Measurements from ENCODE around the gene TMEM150C.

TMEM150C gene

GRCh38 chr4:82469791-82470345 lies 91.9 kb downstream of the TMEM150C start:
- DNase-seq: no peak

GRCh38 chr4:82467471-82467870 lies 94.3 kb downstream of the TMEM150C start:
- no peak for DNase-seq

GRCh38 chr4:82463221-82463620 lies 98.6 kb downstream of the TMEM150C start:
- DNase-seq: no peak

GRCh38 chr4:82462415-82462831 lies 99.4 kb downstream of the TMEM150C start:
- DNase-seq: peak; percentile 81 to 85

- no peak for DNase-seq
Measured at GRCh38 chr4:82461710-82462109, 100.1 kb downstream of the TMEM150C start.

GRCh38 chr4:82458729-82459128 lies 103.1 kb downstream of the TMEM150C start:
- no peak for DNase-seq

GRCh38 chr4:82457266-82457665 lies 104.5 kb downstream of the TMEM150C start:
- no peak for DNase-seq

GRCh38 chr4:82452026-82452425 lies 109.8 kb downstream of the TMEM150C start:
- no peak for DNase-seq

- no peak for DNase-seq
Measured at GRCh38 chr4:82450966-82451755, 110.6 kb downstream of the TMEM150C start.

GRCh38 chr4:82447886-82448285 lies 113.9 kb downstream of the TMEM150C start:
- no peak for DNase-seq

GRCh38 chr4:82439088-82439487 lies 122.7 kb downstream of the TMEM150C start:
- DNase-seq: no peak

GRCh38 chr4:82437285-82438005 lies 124.3 kb downstream of the TMEM150C start:
- no peak for DNase-seq

GRCh38 chr4:82436780-82437179 lies 125.0 kb downstream of the TMEM150C start:
- DNase-seq: no peak

GRCh38 chr4:82436130-82436529 lies 125.7 kb downstream of the TMEM150C start:
- DNase-seq: no peak

- DNase-seq: no peak
Measured at GRCh38 chr4:82434949-82435348, 126.8 kb downstream of the TMEM150C start.

- no peak for DNase-seq
Measured at GRCh38 chr4:82433791-82434190, 128.0 kb downstream of the TMEM150C start.

Measured in CD4-positive, alpha-beta T cell treated with Interleukin-1 beta for 1 hour (primary cell).